GM21367 (cell line): ENCODE data around the gene DAZAP2.
"Not testable (repeated sequence)": the region's sequence is repeated elsewhere in the genome, so short reads cannot be mapped to it uniquely, and the experiment has no call there.

Experiments
- ATAC-seq: cut with Tn5 transposase; IDR thresholded peaks from one replicate; pipeline ENCODE4 v1.9.1; 2021; ENCODE audit not compliant: unreplicated experiment

Gene DAZAP2

DNA sequence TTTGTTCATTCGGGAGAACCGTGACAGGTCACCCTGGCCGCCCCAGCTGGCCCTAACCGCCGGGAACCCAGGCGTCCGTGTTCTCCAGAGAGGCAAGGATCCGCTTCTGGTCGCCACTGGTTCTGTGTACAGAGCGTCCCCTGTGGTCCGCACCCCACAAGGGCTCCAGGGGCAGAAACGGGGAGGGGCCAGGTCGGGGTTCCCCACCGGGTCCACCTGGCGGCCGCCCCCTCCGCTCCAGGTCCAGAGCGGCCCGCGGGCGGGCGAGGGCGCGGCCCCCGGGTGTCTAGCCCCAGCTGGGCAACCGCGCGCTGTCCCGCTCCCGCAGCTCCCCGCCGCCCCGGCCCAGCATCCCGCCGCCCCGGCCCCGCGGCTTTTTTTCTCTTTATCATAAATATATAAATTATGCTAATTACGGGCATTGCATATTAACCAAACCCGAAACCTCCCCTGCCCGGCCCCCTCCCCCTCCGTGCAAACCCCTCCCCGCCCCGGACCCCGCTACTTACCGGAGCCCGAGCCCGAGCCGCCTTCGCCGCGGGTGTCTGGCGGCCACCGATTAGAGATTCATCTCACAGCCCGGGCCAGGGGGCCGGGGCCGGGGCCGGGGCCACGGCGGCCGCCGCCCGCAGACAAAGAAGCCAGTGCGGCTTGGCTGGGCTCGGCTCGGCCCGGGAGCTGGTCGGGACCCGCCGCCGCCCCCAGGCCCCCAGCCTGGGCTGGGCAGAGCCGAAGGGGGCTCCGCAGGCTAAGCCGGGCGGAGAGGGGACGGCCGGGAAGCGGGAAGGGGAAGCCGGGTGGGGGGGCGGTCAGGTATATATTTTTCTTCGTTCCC, 21.3 kb upstream of the DAZAP2 start:
- peak; percentile 48 for ATAC-seq

GRCh38 chr12:51217968-51218606, 20.5 kb upstream of the DAZAP2 start, which contains the start of gene POU6F1:
Gene POU6F1 (minus strand): TSS chr12:51218062. CDS start chr12:51206836, 11,226 bp downstream.
- peak; percentile 62 for ATAC-seq

DNA sequence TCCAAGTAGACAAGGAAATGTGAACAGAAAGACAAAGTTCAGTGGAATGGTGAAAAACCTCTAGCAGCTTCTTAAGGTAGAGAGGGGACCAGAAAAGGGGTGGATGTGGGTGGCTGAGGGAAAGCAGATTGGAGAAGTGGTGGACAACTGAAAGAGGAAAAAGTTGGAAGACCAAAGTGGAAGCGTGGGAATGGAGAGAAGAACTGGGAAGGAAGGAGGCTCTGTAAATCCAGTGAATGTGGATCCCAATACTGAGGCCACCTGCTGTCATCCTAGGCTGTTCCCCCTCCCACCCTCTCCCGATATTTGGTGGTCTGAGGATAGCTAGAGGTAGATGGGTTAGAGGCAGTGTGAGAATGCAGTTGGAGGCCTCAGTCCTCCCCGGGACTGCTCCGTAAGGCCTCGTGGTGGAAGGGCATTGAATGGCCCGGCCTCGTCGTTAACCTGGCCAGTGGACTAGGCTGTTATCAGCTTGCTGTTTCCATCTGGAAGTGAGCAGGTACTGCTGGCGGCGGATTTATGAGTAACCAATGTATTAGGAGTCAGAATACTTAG, 19.9 kb upstream of the DAZAP2 start:
- no peak for ATAC-seq

DNA sequence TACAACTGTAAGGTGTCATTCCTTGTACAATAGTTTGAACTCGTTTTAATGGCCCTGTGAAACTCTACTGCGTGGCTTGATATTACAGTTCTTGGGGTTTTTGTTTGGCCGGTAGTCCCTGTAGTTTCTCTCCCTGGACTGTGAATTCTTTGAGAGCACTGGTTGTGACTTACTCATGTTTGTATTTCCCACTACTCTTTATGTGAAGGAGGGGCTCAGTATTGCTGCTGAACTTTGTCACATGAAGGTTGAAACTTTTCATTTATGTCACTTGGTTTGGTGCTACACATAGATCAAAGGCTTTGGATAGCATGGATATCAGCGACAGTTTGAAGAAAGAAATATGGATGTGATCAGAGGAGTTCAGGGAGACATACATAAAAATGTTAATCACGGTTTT, 19.3 kb upstream of the DAZAP2 start:
- ATAC-seq: no peak

DNA sequence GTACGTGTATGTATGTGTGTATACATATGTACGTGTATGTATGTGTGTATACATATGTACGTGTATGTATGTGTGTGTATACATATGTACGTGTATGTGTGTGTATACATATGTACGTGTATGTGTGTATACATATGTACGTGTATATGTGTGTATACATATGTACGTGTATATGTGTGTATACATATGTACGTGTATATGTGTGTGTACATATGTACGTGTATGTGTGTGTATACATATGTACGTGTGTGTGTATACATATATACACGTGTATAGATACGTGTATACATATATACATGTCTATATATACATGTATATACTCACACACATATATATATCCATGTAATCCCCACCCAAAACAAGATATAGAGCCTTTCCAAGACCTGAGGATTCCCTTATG, 18.8 kb upstream of the DAZAP2 start:
- ATAC-seq: not testable (repeated sequence)

DNA sequence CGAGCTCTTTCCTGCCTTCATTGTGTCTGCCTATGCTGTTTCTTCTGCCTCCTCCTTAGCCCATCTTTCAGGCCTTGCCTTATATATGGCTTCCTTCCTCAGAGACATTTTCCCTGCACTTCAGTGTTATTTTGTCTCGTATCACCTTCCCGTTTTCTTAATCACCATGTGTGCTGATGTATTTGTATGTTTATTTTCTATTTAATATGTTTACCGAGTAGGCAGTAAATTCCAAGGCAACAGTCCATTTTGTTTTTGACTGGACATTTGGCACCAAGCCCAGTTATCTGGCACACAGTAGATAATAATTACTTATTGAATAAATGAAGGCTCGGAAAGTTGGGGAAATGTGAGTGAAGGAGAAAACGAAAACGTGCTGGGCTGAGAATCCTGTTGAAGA, 16.2 kb upstream of the DAZAP2 start:
- no peak for ATAC-seq

DNA sequence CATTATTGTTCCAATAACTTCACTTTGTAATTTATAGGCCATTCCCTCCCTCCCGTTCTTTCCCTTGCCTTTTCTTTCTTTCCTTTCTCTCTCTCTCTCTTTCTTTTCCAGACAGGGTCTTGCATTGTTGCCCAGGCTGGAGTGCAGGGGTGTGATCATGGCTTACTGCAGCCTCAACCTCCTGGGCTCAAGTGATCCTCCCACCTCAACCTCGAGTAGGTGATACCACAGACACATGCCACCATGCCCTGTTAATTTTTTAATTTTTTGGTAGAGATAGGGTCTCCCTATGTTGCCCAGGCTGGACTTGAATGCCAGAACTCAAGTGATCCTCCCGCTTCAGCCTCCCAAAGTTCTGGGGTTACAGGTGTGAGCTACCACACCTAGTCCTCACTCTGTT, 14.0 kb upstream of the DAZAP2 start:
- ATAC-seq: no peak

DNA sequence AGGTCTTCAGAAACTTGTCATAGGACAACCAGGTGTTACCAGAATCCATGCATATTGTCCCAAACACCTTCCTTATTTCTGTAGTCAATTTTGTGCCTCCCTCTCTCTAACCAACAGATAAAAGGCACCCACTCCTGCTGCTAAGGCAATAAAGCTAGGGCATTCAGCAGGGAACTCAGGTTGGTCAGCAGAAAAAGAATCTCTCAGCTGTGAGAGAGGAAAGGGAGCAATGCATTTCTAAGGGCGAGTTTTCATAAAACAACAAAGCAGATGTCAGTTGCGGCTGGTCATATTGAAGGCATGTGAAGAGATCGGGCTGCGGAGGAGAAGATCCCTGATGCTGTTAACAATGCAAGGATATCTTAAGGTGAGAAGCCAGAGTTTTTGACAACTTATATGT, 13.4 kb upstream of the DAZAP2 start:
- ATAC-seq: no peak

- no peak for ATAC-seq
Observed at GRCh38 chr12:51225771-51226170, 12.9 kb upstream of the DAZAP2 start.

DNA sequence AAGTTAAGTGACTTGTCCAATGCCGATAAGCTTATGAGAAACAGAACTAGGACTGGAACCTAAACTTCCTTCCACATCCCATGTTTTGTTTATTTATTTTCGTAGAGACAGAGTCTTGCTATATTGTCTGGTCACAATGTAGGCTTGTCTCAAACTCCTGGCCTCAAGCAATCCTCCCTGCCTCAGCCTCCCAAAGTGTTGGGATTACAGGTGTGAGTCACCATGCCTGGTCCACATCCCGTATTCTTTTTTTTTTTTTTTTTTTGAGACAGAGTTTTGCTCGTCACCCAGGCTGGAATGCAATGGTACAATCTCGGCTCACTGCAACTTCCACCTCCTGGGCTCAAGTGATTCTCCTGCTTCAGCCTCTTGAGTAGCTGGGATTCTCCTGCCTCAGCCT, 11.5 kb upstream of the DAZAP2 start:
- ATAC-seq: not testable (repeated sequence)

GRCh38 chr12:51227962-51228361, 10.7 kb upstream of the DAZAP2 start:
- no peak for ATAC-seq

- ATAC-seq: no peak
Observed at GRCh38 chr12:51229116-51229809, 9.4 kb upstream of the DAZAP2 start.

DNA sequence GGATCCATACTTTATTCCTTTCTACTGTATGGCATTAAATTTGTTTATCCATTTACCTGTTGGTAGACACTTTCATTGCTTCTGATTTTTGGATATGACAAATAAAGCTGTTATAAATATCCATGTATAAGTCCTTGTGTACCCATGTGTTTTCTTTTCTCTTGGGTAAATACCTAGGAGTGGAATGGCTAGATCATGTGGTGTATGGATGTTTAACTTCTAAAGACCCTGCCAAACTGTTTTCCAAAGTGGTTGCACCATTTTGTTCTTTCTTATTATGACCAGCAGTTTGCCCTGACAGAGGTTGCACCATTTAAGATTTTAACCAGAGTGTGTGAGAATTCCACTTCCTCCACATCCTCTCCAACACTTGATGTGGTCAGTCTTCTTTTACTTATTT, 6.0 kb upstream of the DAZAP2 start:
- ATAC-seq: no peak

GRCh38 chr12:51234530-51234929, 4.1 kb upstream of the DAZAP2 start:
- no peak for ATAC-seq

- ATAC-seq: no peak
Observed at GRCh38 chr12:51238037-51238509, 553 bp upstream of the DAZAP2 start.

DNA sequence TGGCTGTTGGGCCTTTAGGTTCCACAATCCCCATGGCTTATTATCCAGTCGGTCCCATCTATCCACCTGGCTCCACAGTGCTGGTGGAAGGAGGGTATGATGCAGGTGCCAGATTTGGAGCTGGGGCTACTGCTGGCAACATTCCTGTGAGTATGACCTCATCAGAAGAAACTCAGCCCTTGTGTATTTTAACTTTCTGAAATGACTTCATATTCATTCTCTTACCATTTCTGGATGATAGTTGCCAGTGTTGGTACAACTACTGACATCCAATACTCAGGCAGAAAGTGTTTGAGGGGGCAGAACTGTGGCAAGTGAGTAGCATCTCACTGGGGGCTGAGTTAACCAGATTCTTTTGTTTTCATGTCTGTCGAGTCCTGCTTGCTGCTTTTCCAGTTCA, 2.3 kb downstream of the DAZAP2 start:
- ATAC-seq: no peak

DNA sequence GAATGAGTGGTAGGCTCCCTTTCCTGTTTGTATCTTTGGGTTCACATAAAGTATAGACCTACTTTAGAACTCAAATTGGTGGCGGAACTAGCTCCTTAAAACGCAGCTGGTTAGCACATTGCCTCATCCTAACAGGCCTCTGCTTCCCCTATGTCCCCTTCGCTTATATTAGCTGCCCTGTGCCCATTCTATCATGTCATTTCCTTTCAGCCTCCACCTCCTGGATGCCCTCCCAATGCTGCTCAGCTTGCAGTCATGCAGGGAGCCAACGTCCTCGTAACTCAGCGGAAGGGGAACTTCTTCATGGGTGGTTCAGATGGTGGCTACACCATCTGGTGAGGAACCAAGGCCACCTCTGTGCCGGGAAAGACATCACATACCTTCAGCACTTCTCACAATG, 3.5 kb downstream of the DAZAP2 start:
- ATAC-seq: no peak

- no peak for ATAC-seq
Observed at GRCh38 chr12:51242876-51243275, 4.2 kb downstream of the DAZAP2 start.

GRCh38 chr12:51244269-51244668, 5.6 kb downstream of the DAZAP2 start:
- no peak for ATAC-seq

DNA sequence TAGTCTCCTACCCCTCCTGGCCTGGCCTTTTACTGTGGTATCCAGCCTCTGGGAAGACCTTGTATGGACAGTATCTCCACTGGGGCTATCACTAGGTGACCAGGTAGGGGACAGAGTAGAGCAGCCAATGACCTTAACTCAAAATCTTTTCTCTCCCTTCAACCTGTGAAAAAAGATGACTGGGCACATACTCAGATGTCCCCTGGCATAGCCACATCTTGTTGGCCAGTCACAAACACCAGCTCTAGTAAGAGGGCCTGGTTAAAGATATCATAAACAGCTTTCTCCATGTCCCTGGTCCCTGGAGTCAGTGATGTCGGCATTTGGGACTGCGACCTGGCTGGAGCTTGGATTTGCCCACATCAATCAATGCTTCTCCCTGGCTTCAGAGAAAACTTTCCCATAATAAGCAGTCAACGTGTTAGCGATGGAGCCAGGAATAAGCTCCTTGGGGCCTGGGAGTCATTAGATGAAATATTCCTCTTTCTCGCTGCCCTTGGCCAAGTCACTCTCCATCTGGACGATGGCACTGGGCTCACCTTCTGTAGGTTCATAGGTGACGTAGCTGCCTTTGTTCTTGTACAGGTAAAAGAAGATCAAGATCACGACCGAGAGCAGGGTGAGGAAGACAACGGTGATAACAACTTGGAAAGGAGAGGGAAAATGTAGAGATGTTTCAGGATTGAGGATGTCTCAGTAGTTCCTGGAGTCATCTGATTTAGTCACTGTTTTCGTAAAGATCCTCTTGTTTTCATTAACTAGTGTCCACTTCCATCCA, 7.0 kb downstream of the DAZAP2 start:
- no peak for ATAC-seq
